Germinal center (tissue), 1 donor: ENCODE results near the gene MISP3.

Experiments
- DNase-seq: peaks from one replicate; pipeline ENCODE4 v3.0.0; 2012; ENCODE audit warnings: mixed read lengths, low spot score

Gene MISP3

DNA sequence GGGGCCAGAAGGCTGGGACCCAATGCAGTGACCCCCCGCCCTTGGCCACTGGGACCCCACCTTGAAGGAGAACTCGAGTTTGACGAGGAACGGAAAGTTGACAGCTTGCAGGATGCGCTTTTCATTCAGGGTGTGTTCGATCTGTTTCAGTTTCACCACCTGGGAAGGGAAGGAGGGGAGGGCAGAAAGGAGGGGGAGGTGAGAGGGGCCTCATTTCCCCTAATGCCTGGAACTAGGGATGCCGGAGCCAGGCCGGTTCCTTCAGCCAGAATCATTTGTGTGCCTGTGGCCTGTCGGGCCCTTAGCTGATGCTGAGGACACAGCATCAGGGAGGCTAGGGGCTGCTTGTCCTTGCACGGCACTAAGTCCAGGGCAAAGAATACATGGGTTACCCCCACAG lies 30.2 kb downstream of the MISP3 start:
- DNase-seq, result no peak

DNA sequence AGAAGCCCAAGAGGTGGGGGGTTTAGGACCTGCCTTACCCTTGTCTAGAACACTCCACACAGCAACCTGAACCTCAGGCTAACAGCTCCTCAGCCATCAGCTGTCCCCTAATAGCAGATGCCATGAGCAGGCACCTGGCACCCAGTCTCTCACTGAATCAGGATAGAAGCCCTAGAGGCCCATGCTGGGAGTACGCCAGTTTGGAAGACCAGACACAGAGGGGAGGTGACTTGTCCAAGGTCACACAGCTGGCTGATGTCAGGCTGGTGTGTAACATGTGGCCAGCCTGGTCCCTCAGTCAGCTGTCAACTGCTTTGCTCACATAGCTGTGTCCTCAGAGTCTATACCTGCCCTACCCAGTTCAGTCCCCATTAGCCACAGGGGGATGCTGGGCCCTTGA lies 30.7 kb downstream of the MISP3 start:
- DNase-seq, result no peak

DNA sequence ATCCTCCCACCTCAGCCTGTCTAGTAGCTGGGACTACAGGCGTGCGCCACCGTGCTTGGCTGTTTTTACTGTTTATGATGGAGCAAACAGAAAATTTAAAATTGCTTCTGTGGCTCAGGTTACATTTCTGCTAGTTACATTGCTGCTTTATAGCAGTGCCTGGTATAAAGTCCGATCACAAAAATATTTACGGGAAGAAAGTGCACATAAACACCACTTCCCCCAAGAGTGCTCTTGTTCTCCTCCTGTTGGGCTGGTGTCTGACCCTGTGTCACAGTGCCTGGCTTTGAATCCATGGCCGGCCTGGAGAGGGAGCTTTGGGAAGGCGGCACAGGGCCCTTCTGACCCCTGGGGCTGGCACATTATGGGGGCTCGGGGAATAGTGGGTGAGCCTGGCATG lies 33.1 kb downstream of the MISP3 start:
- no peak for DNase-seq

DNA sequence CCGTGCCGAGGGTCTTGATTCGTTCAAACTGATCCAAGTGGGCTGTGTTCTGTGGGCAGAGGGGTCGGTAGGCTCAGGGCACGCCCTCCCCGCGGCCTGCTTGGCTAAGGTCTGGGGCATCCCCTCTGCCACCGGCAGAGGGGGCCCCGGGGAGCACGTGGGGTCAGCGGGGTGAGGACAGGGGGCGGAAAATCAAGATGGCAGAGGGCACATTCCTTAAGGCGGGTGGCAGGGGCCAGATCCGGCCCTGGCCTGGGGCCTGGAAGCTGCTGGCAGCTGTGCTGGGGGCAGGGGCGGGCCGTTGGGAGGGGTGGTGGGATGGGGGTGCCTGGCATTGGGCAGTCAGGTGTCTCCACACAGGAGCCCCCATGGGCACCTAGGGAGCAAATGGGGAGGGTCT lies 34.3 kb downstream of the MISP3 start:
- no peak for DNase-seq

DNA sequence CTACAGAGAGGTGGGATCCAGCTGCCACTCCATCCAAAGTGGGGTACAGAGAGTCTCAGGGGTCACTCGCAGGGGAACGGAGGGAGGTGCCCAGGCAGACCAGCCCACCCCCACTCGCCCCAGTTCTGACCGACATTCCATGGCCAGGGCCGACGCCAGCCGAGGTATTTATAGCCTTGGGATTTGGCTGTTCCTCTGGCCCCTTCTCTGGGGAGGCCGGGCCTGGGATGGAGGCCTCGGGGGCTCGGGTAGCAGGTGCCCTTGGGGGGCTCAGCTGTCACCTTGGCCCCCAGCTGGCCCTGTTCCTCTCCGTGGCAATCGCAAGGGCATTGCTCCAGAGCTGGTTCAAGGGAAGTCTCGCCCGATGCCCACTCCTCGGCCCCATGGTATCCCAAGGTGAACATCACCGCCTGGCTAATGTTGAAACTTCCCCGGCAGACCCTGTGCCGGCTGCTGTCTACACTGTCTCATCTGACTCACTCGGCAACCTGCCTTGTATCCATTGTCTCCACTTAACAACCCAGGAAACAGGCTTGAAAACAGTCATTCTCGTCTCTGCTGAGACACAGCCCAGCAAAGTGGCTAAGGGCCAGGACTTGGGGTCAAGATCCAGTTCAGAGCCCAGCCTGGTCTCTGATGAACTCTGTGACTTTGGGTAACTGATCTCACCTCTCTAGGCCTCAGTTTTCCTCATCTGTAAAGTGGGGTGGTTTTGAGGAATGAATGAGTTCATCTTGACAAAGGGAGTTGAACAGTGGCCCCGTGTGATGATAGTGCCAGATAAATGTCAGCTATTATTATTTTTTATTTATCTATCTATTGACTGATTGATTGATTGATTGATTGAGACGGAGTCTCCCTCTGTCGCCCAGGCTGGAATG lies 35.2 kb downstream of the MISP3 start:
- no peak for DNase-seq

DNA sequence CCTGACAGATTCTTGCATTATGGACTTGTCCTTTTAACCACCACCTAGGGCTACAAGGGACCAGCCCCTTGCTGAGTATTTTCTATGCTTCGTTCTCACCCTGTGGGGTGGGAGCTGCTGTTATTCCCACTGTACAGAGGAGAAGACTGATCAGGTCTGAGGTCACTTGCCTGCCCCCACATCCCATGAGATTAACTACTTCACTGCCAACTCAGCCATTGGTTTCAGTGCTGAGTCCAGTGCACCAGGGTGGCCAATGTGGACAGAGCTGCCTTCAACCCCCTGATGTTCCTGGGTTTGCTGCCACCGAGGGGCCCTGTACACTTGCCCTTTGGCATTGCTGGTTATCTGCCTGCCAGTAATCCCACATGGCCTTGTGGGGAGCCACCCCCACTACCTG lies 38.1 kb downstream of the MISP3 start:
- DNase-seq, result no peak

DNA sequence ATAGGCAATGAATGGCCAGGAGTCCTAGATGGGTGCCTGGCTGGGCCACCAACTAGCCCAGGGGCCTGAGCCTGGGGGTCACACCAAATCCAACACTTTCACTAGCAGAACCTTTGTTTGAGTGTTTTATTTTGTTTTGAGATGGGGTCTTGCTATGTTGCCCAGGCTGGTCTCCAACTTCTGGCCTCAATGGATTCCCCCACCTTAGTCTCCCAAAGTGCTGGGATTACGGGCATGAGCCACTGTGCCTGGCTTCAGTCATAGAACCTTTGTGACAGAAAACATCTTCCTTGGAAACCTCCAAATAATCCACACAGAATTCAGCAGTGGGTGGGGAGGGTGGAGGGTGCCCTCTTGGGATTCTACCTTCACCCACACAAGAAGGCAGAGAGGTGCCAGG lies 38.9 kb downstream of the MISP3 start:
- DNase-seq, result no peak

DNA sequence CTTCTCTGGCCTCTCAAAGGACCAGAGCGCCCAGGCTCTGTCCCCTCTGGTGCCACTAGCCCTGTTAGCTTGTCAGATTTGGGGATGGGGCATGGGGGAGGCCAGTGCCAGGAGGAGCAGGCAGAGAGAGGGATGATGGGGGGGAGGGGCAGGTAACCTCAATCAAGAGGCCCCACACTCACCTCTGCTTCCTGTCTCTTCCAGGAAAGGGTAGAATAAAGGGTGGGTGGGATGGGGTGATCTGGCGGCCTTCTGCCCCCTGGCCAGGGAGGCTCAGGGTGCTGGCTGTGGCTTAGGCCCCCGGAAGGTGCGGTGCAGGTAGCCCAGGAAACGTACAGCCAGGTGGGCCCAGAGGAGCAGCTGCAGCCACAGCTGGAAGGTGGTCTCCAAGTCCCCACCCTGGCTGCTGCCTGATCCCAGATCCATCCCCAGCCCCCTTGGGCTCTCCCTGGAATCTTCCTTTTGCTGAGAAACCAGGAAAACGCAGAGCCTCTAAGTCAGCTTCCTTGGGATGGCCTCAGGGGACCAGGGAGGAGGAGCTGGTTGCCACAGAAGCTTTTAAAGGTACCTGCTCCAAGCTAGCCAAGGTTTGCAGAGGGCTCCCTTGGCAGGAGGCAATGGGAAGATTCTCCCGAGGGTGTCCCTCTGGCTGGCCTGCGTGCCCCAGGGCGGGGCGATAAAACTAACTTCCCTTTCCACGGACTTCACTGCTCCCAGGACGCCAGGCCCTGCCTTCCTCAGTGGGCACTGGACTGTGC lies 39.6 kb downstream of the MISP3 start:
- DNase-seq, result no peak

DNA sequence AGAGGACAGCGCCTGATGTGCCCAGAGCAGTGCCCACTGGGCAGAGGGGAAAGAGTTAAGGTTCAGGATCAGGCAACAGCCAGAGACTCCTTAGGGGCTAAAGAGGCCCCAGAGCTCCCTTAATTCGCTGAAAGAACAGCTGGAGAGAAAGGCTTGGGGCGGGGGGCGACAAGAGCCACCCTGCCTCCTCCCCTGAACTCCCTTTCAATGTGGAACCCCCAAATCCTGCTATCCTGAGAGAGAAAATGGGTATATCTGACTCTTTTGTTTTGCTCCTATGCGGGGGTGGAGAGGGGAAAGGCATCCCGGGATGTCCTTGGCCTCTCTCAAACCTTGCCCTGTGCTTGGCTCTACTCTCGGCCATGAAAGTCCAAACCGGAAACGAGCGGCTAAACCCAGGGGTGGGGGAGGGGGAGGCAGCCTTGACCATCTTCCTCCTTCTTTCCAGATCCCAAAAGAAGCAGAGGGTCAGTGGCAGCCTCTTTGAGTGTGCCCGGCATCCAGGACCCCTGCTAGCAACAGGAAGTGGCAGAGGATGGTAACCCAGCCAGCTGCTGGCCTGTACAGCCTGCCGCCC lies 40.3 kb downstream of the MISP3 start:
- DNase-seq, result no peak

DNA sequence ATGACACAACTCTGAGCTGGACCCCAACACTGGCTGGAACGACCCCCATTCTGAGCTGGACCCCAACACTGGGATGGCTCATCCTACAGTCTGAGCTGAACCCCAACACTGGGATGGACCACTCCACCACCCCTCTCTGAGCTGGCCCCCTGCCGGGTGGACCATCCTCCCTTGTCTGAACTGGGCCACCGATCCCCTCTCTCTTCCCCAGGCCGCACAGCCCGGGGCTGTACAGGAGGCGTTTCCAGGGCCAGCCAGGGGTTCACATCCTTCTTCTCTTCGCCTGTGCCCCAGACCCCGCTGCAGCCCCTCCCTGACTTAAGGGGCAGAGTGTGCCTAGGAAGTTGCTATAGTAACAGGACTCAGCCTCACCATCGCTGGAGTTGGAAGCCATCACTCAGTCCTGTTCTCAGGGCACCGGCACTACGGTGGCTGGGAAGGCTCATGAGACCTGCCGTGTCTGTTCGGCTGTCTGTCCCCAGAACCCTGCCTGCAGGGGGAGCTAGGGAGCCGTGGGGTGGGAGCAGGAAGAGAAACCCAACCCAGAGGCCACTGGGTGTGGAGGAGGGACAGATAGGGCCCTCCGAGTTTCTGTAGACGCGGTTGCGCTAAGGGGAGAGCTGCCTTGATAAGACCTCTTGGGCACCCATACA lies 41.3 kb downstream of the MISP3 start:
- no peak for DNase-seq

DNA sequence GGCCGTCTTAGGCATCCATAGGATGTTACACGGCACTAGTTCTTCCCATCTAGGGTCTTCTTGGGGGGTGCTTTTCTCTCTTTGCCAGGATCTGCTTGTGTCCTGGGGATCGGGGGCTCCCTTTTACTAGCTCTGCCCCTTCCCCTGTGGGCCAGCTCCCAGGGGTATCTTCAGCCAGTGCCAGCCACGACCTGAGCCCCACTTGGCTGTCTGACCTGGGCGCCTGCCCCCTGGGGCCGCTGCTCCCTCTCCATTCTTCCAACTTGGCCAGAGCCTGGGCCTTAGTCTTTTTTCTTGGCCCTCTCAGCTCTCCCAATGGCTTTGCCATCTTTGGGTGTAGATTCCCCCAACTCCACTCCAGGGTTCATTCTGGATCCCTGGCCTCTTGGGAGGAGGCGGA lies 41.9 kb downstream of the MISP3 start:
- no peak for DNase-seq

DNA sequence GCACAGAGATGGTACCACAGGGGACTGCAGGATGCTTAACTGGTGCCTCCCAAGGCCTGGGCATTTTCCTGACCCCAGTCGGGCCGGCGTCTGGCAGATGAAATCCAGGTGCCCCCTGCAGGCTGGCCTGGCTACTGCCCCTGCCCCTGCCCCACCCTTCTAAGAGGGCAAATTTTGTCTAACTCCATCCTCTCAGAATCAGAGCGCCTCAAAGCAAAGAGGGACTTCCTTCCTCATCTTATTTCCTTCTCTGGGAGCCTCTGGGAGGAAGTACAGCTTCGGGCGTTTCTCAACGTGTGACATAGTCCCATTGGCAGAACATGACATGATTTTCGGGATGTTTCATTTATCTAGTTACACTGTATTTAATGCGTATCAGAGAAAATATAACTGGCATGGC lies 42.3 kb downstream of the MISP3 start:
- peak; percentile 54 for DNase-seq

DNA sequence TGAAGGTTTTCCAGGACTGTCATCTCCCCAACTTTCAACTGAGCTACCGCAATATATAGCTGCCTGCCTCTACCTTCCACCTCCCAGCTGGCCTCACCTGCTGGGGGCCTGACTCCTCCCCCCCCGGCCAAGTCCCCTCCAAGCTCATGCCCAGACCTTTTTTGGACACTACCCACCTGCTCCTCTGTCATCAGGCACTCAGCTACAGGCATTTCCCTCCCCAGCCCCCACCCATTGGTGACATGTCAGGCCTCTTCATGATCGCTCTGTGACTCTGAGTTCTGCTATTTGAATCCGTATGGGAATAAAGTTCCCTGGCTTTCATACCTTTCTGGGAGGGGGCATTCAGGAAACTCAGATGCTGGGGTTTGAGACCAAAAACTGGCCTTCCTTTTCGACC lies 43.2 kb downstream of the MISP3 start:
- no peak for DNase-seq

DNA sequence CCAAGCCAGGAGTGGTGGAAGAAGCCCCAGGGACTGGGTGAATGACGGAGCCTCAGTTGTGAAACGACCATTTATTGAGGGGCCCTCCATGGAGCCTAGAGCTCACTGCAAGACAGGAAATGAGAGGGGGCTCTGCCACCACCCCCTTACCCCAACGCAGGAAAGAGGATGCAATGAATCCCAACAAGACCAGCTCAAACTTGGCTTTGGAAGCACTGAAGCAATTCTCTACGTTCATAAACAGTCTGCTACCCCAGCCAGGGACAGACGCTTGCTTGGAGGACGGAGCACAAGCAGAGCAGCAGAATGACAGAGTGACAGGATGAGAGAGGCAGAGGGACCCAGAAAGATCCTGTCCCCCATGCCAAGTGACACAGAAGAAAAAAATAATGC lies 43.9 kb downstream of the MISP3 start:
- DNase-seq, result no peak

DNA sequence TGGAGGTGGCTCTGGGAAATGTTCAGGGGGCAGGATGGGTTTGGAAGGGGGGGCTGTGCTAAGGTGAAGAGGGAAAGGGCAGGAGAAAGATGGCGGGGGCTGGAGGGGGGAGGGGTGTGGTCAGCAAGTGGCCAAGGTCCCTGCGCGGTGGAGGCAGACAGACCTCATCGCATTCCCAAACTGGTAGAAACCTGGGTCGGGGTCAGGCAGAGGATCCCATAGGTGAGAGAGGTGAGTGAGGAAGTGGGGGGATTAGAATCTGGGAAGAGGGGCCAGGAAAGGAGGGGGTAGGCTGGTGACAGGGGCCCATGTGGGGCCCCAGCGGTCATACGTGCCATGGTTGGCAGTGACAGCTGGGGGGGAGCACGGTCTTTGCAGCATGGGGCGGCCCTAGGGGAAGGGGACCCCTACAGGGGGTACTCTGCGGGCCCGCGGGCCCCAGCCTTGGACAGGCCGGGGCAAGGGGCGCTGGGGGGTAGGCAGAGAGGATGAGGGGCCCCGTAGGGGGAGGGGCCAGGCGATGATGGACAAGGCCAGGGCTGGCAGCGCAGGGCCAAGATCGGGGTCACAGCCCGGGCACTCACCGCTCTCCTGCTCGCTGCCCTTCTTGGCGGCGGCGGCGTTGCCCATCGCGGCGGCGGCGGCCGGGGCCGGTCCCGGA lies 44.5 kb downstream of the MISP3 start:
- DNase-seq, result peak; percentile 24

DNA sequence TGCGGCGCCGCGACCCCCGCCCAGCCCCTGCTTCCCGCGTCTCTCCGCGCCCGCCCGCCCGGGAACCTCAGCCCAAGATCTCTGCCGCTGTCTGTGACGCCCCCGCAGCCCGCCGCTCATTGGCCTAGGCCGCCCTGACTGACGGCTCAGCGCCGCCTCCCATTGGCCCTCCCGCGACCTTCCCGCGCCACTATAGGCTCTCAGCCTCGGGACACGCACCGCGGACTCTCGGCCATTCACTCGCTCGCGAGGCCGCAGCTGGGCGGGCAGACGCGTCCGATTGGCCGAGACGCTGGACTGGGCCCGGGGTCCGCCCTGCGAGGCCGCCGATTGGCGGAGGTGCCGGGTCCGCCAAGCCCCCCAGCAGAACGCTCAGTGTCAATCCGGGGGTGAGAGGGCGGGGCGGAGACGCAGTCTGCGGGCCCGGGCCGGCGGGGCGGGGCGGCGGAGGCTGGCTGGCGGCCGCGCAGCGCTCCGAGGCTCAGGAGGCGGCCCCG lies 45.1 kb downstream of the MISP3 start, which contains the start of gene PRKACA:
Gene PRKACA, minus strand, starts transcription at position 95 of the 497 bp plus-strand sequence. CDS start 215 bp downstream, outside the sequence.
- DNase-seq, result peak; percentile 99

DNA sequence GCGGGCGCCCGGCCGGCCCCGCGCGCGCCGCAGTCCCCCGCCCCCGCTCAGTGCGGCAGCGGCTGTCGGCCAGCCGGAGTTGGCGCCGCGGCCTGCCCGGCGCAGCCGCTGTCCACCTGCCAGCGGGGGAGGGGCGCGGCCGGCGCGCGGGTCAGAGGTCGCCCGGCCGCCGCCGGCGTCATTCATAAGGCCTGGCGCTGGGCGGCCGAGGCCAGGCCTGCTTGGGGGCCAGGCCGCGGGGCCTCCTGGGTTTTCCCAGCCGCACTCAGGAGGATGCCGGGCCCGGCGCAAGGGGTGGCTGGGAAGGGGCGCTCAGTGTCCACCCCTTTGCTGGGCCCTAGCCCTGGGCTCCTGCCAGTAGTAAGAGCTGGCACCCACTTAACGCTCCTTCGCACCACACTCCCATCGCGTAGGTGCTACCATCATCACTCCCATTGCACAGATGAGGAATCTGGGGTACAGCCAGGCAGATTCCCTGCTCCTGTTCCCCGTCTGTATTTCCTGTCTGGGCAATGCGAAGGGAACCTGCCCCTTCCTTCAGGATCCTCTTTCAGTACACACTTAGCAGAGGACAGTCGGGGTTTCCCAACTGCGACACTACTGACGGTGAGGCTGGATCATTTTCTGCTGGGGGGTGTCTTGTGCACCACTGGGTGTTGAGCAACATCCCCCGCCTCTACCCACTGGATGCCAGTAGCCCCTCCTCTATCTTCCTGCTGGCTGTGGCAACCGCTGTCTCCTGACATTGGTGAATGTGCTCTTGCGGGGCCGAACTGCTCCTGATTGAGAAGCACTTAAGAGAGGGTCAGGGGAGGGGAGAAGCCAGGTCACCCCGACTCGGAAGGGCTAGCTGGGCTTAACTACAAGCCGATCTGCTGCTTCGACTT lies 45.8 kb downstream of the MISP3 start:
- DNase-seq, result peak; percentile 31

DNA sequence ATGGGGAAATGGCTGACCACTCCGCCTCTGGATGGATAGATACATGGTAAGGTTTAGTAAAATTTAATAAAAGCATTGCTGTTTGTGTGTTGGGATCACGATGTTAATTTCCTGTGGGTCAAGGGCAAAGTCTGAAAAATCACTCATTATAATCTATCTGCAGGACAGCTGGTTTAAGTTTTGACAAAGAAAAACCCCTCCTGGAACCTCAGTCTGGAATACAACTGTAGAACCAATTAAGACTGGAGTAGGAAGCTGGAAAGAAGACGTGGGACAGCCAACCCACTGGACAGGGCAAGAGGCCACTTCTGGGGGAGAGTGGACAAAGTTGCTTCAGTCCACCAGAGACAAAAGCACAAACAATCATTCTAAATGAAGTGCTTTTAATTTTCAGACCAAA lies 46.6 kb downstream of the MISP3 start:
- DNase-seq, result no peak

DNA sequence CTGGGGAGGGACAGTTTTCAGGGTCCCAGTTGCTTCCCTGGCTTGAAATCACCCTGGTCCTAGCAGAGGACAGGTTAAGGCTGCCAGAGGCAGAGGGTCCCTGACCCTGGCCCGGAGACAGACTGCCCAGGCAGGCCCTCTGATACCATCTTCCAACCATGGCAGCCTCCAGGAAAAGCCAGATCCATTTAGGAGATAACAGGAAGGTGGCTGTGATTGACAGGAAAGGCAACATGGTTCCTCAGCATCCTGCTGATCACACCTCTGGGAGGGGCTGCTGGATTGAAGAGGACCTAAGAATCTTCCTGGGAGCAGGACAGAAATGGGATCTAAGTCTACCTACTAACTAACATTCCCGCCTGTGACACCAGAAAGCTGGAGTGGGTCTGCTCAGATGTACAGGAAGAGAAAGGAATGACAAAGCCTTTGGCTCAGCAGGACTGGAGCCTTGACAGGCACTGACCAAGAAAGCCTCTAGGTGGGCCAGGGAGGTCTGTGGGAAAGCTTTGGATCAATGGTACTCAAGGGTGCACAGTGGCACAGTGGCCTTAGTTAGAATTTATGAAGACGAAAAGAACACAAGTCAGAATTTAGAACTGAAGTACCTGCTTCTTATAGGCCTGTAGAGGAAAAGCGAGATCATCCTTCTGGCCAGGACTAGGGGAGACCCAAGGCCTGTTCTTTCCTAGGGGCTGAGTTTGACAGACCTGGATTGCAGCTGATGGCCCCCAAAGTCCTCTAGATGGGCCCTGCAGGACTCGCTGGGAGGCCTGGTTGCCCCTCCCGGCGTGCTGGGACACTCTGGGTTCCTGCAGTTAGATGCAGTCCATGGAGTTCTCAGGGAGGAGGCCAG lies 47.3 kb downstream of the MISP3 start:
- no peak for DNase-seq

DNA sequence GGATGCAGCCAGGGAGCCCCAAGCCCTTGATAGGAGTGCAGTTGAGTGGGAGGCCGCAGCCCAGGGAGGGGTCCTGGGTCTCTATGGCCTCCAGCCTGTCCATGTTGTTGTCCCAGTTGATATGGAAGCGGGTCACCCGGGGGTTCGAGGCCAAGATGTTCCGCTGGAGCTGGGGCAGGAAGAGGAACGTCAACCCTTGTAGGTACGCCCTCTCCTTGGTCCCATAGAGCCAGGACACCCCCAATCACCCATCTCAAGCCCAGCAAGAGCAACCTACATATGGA lies 47.9 kb downstream of the MISP3 start:
- no peak for DNase-seq
